NCI-H774 (cell line): ENCODE data around the gene PRKX.
"Not testable (repeated sequence)": the region's sequence is repeated elsewhere in the genome, so short reads cannot be mapped to it uniquely, and the experiment has no call there.

Experiments
- DNase-seq: peaks from one replicate; lab custom pipeline; 2025; lab: John Stamatoyannopoulos, UW

PRKX gene

GRCh38 chrX:3577551-3577950 lies 135.9 kb downstream of the PRKX start:
- DNase-seq, result no peak

- no peak for DNase-seq
Measured at GRCh38 chrX:3576886-3577501, 136.5 kb downstream of the PRKX start.

GRCh38 chrX:3567686-3568085 lies 145.8 kb downstream of the PRKX start:
- DNase-seq, result no peak

- no peak for DNase-seq
Measured at GRCh38 chrX:3563451-3563850, 150.0 kb downstream of the PRKX start.

- DNase-seq, result not testable (repeated sequence)
Measured at GRCh38 chrX:3560010-3560409, 153.4 kb downstream of the PRKX start.
